HCT116 (cell line): Measurements from ENCODE around the gene STON1. TPM values are rescaled to one million over a fixed set of nuclear protein-coding genes. Genes with fewer than 3 reads are reported as not detected.

Experiments used
- ATAC-seq: fragments of 200-7000 bp; cut with Tn5 transposase; 2 replicates; pipeline ENCODE4 v1.9.1; 2020; ENCODE audit warnings: mild to moderate bottlenecking, moderate library complexity
- BruUV-seq: library from RNA; stranded (reverse); fragments of 400-500 nt; replicated peaks from 2 replicates; lab custom pipeline; 2021; lab: Mats Ljungman, UMichigan
- CTCF ChIA-PET: fragments of 300-600 bp; sonication (Branson Sonifier 250); formaldehyde crosslinking; loops from one replicate; lab custom pipeline; 2021; ENCODE audit warnings: antibody characterized with exemption; lab: Charles Lee
- POLR2A ChIA-PET: fragments of 300-600, 350-600 bp; sonication (Branson Sonifier 250); formaldehyde crosslinking; loops from one replicate; lab custom pipeline; 2021; ENCODE audit warnings: antibody characterized with exemption; lab: Charles Lee
- RAD21 ChIA-PET, 2 experiments: fragments of 300-600 bp; sonication (Branson Sonifier 250); formaldehyde crosslinking; loops; one replicate each; lab custom pipeline; 2023; ENCODE audit warnings: low total read pairs in 2 of 2; ENCODE audit not compliant: uncharacterized antibody in 2 of 2, unreplicated experiment in 2 of 2, low non-redundant PET in 1 of 2; lab: Charles Lee
- DNase-seq: peaks from one replicate; pipeline ENCODE4 v3.0.0-alpha.2; 2010; ENCODE audit warnings: low read depth, low spot score
- H2AFZ ChIP-seq: fragments of 200-600 bp; shearing (Covaris generic), sonication (generic); 2 replicates; pipeline ENCODE4 v1.6.1; 2017; ENCODE audit warnings: low read depth, mixed run types, mixed read lengths, antibody characterized with exemption, low read length; ENCODE audit not compliant: poor library complexity, severe bottlenecking
- H3K27ac ChIP-seq: 2 replicates; pipeline ENCODE4 v1.5.1; 2012; ENCODE audit warnings: low read depth, low read length
- H3K27me3 ChIP-seq: fragments of 200-600 bp; sonication (generic); 2 replicates; pipeline ENCODE4 v1.6.1; 2016; ENCODE audit warnings: mixed run types, low read length, mixed read lengths; ENCODE audit not compliant: insufficient read depth
- H3K36me3 ChIP-seq, 2 experiments: fragments of 200-500 bp in 1 of 2; fragments of 200-600 bp in 1 of 2; sonication (Bioruptor generic) in 1 of 2; sonication (generic) in 1 of 2; 2 replicates each; pipeline versions ENCODE4 v1.5.1 to v1.6.1; 2014 to 2016; ENCODE audit warnings: low read length in 2 of 2, inconsistent platforms in 1 of 2, mixed read lengths in 1 of 2, mixed run types in 1 of 2; ENCODE audit not compliant: insufficient read depth in 2 of 2, control insufficient read depth in 1 of 2
- H3K4me1 ChIP-seq, 2 experiments: fragments of 200-600 bp in 1 of 2; sonication (generic) in 1 of 2; 2 replicates each; pipeline versions ENCODE4 v1.5.1 to v1.6.1; 2012 to 2017; ENCODE audit warnings: low read length in 2 of 2, inconsistent platforms in 1 of 2, mild to moderate bottlenecking in 1 of 2, mixed read lengths in 1 of 2, mixed run types in 1 of 2, moderate library complexity in 1 of 2; ENCODE audit not compliant: insufficient read depth in 2 of 2, control insufficient read depth in 1 of 2
- H3K4me2 ChIP-seq: fragments of 200-600 bp; sonication (generic); 2 replicates; pipeline ENCODE4 v1.6.1; 2017; ENCODE audit warnings: mixed run types, low read length, mixed read lengths
- H3K4me3 ChIP-seq, 2 experiments: fragments of 200-600 bp in 1 of 2; sonication (generic) in 1 of 2; replicated peaks in 1 of 2; 2 replicates each; pipeline ENCODE4 v1.5.1; 2011 to 2016; ENCODE audit warnings: low read length in 2 of 2, control low read depth in 1 of 2, low read depth in 1 of 2, mild to moderate bottlenecking in 1 of 2, mixed read lengths in 1 of 2, mixed run types in 1 of 2
- H3K79me2 ChIP-seq: fragments of 200-600 bp; sonication (generic); 2 replicates; pipeline ENCODE4 v1.6.1; 2017; ENCODE audit warnings: mild to moderate bottlenecking, mixed run types, low read length, moderate library complexity, mixed read lengths; ENCODE audit not compliant: insufficient read depth
- H3K9ac ChIP-seq: fragments of 200-600 bp; sonication (generic); 2 replicates; pipeline ENCODE4 v1.6.1; 2016; ENCODE audit warnings: low read length, mixed read lengths
- H3K9me2 ChIP-seq: fragments of 200-600 bp; sonication (generic), shearing (Covaris generic); 2 replicates; pipeline ENCODE4 v1.6.1; 2017; ENCODE audit warnings: mixed run types, mild to moderate bottlenecking, moderate library complexity; ENCODE audit not compliant: insufficient read depth
- H3K9me3 ChIP-seq, 2 experiments: fragments of 200-500 bp in 1 of 2; fragments of 200-600 bp in 1 of 2; sonication (Bioruptor generic) in 1 of 2; sonication (generic) in 1 of 2; 2 replicates each; pipeline ENCODE4 v1.6.1; 2014 to 2017; ENCODE audit warnings: low read length in 2 of 2, mixed read lengths in 2 of 2, inconsistent platforms in 1 of 2, low read depth in 1 of 2, mild to moderate bottlenecking in 1 of 2, mixed run types in 1 of 2, moderate library complexity in 1 of 2; ENCODE audit not compliant: control insufficient read depth in 1 of 2, insufficient read depth in 1 of 2
- H4K20me1 ChIP-seq: fragments of 200-600 bp; sonication (generic), shearing (Covaris generic); 2 replicates; pipeline ENCODE4 v1.6.1; 2017; ENCODE audit warnings: mixed run types, mild to moderate bottlenecking, moderate library complexity; ENCODE audit not compliant: insufficient read depth
- EGR1 ChIP-seq: IDR thresholded peaks from 2 replicates; pipeline ENCODE4 v1.6.1; 2012; ENCODE audit warnings: low read depth
- EZH2 ChIP-seq: fragments of 200-600 bp; sonication (generic); IDR thresholded peaks from 2 replicates; pipeline ENCODE4 v1.6.1; 2017; ENCODE audit warnings: antibody characterized with exemption, mixed run types
- POLR2A ChIP-seq: IDR thresholded peaks from 2 replicates; pipeline ENCODE4 v1.7.0; 2011; ENCODE audit warnings: borderline replicate concordance; ENCODE audit not compliant: insufficient read depth, insufficient read length; ENCODE audit errors: extremely low read depth
- POLR2AphosphoS5 ChIP-seq: IDR thresholded peaks from 2 replicates; pipeline ENCODE4 v1.6.1; 2011; ENCODE audit warnings: mild to moderate bottlenecking, low read depth, low read length, moderate library complexity
- RAD21 ChIP-seq: IDR thresholded peaks from 2 replicates; pipeline ENCODE4 v1.6.1; 2012; ENCODE audit warnings: low read depth, mild to moderate bottlenecking
- SIN3A ChIP-seq: IDR thresholded peaks from 2 replicates; pipeline ENCODE4 v1.6.1; 2012; ENCODE audit warnings: low read depth
- SP1 ChIP-seq: IDR thresholded peaks from 2 replicates; pipeline ENCODE4 v1.6.1; 2012; ENCODE audit warnings: low read depth
- SRF ChIP-seq: IDR thresholded peaks from 2 replicates; pipeline ENCODE4 v1.6.1; 2012; ENCODE audit warnings: low read depth
- YY1 ChIP-seq: IDR thresholded peaks from 2 replicates; pipeline ENCODE4 v1.6.1; 2011; ENCODE audit warnings: low read length, low read depth, moderate library complexity, mild to moderate bottlenecking; ENCODE audit not compliant: insufficient replicate concordance; ENCODE audit errors: extremely low read depth
- ZFX ChIP-seq: fragments of 450-650 bp; IDR thresholded peaks from 2 replicates; pipeline ENCODE4 v1.6.1; 2017
- ZNF274 ChIP-seq: fragments of 200-500 bp; sonication (Bioruptor generic); IDR thresholded peaks from 2 replicates; pipeline ENCODE4 v1.6.1; 2014; ENCODE audit warnings: mild to moderate bottlenecking, low read depth, low read length, inconsistent platforms
- intact Hi-C: fragments of 100-400 bp; cut with micrococcal nuclease; formaldehyde crosslinking; loops from 2 replicates; pipeline ENCODE4 v1.10.0; 2022
- total RNA-seq: library from RNA; stranded (reverse); gene quantifications from one replicate; pipeline ENCODE4 v1.2.1, GENCODE V29; 2021; ENCODE audit not compliant: unreplicated experiment
- TF ChIP-seq, protein P1 (sequence below): IDR thresholded peaks from 2 replicates; pipeline ENCODE4 v1.6.1; 2011; ENCODE audit warnings: mild to moderate bottlenecking, low read length, moderate library complexity; ENCODE audit not compliant: insufficient replicate concordance; ENCODE audit errors: extremely low read depth
- TF ChIP-seq, protein P2 (sequence below), 3 experiments: fragments of 200-600 bp in 1 of 3; sonication (generic) in 1 of 3; IDR thresholded peaks in 2 of 3; conservative IDR thresholded peaks in 1 of 3; 2 replicates each; pipeline ENCODE4 v1.5.1; 2012 to 2017; ENCODE audit warnings: low read depth in 2 of 3, low read length in 2 of 3, antibody characterized with exemption in 1 of 3, borderline replicate concordance in 1 of 3, control low read depth in 1 of 3, mild to moderate bottlenecking in 1 of 3, mixed read lengths in 1 of 3, mixed run types in 1 of 3, moderate library complexity in 1 of 3; ENCODE audit not compliant: insufficient read depth in 1 of 3
- TF ChIP-seq, protein P3 (sequence below): IDR thresholded peaks from 2 replicates; pipeline ENCODE4 v1.6.1; 2012

The STON1 gene
- total RNA-seq, 1 experiment from 2014 or later: 1.4 TPM

DNA sequence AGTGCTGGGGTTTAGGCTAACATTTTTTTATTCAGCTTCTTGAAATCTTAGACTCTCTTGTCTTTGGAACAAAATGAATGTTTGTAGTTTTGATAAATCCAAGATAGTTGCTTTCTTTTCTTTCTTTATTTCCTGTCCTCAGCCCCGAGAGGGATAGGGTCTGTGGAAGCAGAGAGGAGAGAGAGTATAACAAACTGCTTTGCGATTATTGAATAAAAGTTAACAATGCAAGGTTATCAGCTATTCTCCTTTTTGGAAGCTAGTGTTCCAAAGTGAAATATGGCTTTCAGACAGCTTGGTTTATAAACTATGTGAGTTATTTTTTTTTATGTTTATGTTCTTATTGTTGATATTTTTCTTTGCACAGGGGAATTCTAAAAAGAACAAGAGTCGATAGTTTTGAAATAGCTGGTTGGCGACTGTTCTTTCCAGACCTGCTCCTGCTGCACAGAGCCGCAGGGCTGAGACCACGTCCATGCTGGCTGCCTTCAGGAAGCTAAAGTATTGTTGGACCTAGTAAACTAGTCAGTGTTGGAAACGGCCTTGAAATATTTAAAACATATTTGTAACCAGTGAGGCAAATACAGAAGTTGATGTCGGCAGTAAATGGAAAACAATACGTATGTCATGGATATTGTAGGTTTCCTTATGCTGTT, 15.5 kb upstream of the STON1 start:
- no peaks in the 10 kb centered on the region for H3K9me2 ChIP-seq
- H3K4me1 ChIP-seq: no peaks in the 10 kb centered on the region
- no peak overlapping the region for H2AFZ ChIP-seq
- no peaks in the 10 kb centered on the region for H3K9me3 ChIP-seq
- POLR2A ChIA-PET: no interaction called here
- CTCF ChIA-PET: no interaction called here
- no peak overlapping the region for H3K4me3 ChIP-seq
- no peak overlapping the region for H3K9ac ChIP-seq
- TF ChIP-seq, protein P1, sequence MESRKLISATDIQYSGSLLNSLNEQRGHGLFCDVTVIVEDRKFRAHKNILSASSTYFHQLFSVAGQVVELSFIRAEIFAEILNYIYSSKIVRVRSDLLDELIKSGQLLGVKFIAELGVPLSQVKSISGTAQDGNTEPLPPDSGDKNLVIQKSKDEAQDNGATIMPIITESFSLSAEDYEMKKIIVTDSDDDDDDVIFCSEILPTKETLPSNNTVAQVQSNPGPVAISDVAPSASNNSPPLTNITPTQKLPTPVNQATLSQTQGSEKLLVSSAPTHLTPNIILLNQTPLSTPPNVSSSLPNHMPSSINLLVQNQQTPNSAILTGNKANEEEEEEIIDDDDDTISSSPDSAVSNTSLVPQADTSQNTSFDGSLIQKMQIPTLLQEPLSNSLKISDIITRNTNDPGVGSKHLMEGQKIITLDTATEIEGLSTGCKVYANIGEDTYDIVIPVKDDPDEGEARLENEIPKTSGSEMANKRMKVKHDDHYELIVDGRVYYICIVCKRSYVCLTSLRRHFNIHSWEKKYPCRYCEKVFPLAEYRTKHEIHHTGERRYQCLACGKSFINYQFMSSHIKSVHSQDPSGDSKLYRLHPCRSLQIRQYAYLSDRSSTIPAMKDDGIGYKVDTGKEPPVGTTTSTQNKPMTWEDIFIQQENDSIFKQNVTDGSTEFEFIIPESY: no peak
- TF ChIP-seq, protein P2, sequence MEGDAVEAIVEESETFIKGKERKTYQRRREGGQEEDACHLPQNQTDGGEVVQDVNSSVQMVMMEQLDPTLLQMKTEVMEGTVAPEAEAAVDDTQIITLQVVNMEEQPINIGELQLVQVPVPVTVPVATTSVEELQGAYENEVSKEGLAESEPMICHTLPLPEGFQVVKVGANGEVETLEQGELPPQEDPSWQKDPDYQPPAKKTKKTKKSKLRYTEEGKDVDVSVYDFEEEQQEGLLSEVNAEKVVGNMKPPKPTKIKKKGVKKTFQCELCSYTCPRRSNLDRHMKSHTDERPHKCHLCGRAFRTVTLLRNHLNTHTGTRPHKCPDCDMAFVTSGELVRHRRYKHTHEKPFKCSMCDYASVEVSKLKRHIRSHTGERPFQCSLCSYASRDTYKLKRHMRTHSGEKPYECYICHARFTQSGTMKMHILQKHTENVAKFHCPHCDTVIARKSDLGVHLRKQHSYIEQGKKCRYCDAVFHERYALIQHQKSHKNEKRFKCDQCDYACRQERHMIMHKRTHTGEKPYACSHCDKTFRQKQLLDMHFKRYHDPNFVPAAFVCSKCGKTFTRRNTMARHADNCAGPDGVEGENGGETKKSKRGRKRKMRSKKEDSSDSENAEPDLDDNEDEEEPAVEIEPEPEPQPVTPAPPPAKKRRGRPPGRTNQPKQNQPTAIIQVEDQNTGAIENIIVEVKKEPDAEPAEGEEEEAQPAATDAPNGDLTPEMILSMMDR (IDR thresholded peaks at IDR 0.05 in 2 of 3, conservative IDR thresholded peaks at IDR 0.05 in 1 of 3; ENCODE audit: borderline replicate concordance in 1 of 3, insufficient read depth in 1 of 3, low read depth in 2 of 3, low read length in 2 of 3): no peak
- TF ChIP-seq RAD21 (no peak), SIN3A (no peak), POLR2AphosphoS5 (no peak), ZFX (no peak), ZNF274 (no peak), YY1 (no peak), POLR2A (no peak), EZH2 (no peak), EGR1 (no peak), SP1 (no peak), SRF (no peak)
- TF ChIP-seq, protein P3, sequence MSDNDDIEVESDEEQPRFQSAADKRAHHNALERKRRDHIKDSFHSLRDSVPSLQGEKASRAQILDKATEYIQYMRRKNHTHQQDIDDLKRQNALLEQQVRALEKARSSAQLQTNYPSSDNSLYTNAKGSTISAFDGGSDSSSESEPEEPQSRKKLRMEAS: no peak
- no peaks in the 10 kb centered on the region for H3K79me2 ChIP-seq
- no TSS peak for BruUV-seq
- no peak overlapping the region for H3K4me2 ChIP-seq
- peaks cover 6 to 8% of the 10 kb centered on the region in 2 experiments; a peak in 2 of 4 replicates for H3K36me3 ChIP-seq
- ATAC-seq: no peak
- H4K20me1 ChIP-seq: no peaks in the 10 kb centered on the region
- DNase-seq: no peak
- RAD21 ChIA-PET: no interaction called here
- intact Hi-C loops: no loop called here
- H3K27ac ChIP-seq: no peak overlapping the region
- H3K27me3 ChIP-seq: no peaks in the 10 kb centered on the region
